K562 (cell line): Measurements from ENCODE around the gene ARSA. TPM values are rescaled to one million over a fixed set of nuclear protein-coding genes. Genes with fewer than 3 reads are reported as not detected.
"Not testable (repeated sequence)": the region's sequence is repeated elsewhere in the genome, so short reads cannot be mapped to it uniquely, and the experiment has no call there.

Source experiments
- ATAC-seq: fragments of 200-7000 bp; cut with Tn5 transposase; 3 replicates; pipeline ENCODE4 v1.9.1; 2020; ENCODE audit warnings: moderate library complexity
- BruUV-seq: library from RNA; stranded (reverse); fragments of 400-500 nt; replicated peaks from 2 replicates; lab custom pipeline; 2021; lab: Mats Ljungman, UMichigan
- CTCF ChIA-PET: fragments of 300-600 bp; formaldehyde crosslinking; extraction: SDS; loops from one replicate; lab custom pipeline; 2021; ENCODE audit warnings: low intra/inter-chr PET ratio; lab: Yijun Ruan, JAX
- POLR2A ChIA-PET: fragments of 300-600, 350-650 bp; sonication (Branson Sonifier 250); formaldehyde crosslinking; extraction: SDS; loops from one replicate; lab custom pipeline; 2021; ENCODE audit warnings: antibody characterized with exemption, inconsistent platforms; lab: Yijun Ruan, JAX
- DNase-seq, 4 experiments: peaks; one replicate each; pipeline versions ENCODE4 v3.0.0 to v3.0.0-alpha.2; 2011 to 2018; ENCODE audit warnings: low spot score in 3 of 4, mixed read lengths in 3 of 4; ENCODE audit errors: extremely low read depth in 1 of 4
- FAIRE-seq: peaks from 2 replicates; lab custom pipeline; 2011; peaks lifted over from hg19 to GRCh38; lab: Jason Lieb, UNC
- H2AFZ ChIP-seq: 2 replicates; pipeline ENCODE4 v1.6.0; 2011; ENCODE audit warnings: low read depth, low read length, control low read depth, inconsistent platforms
- H3K27ac ChIP-seq: fragments of 200-600 bp; 3 replicates; pipeline ENCODE4 v1.8.0; 2011; ENCODE audit warnings: low read depth, mild to moderate bottlenecking, control low read depth, inconsistent platforms, low read length, moderate library complexity, mixed read lengths; ENCODE audit errors: extremely low read depth
- H3K27me3 ChIP-seq, 2 experiments: fragments of 300-600 bp in 1 of 2; 2 replicates in 1 of 2; 3 replicates in 1 of 2; pipeline versions ENCODE4 v1.6.0 to v1.8.0; 2011; ENCODE audit warnings: inconsistent platforms in 2 of 2, low read length in 2 of 2, mild to moderate bottlenecking in 1 of 2, mixed read lengths in 1 of 2, moderate library complexity in 1 of 2; ENCODE audit not compliant: control insufficient read depth in 2 of 2, insufficient read depth in 2 of 2
- H3K36me3 ChIP-seq: fragments of 300-600 bp; 3 replicates; pipeline ENCODE4 v1.8.0; 2011; ENCODE audit warnings: mild to moderate bottlenecking, low read length, inconsistent platforms; ENCODE audit not compliant: control insufficient read depth, insufficient read depth
- H3K4me1 ChIP-seq, 2 experiments: fragments of 200-600 bp in 1 of 2; replicated peaks in 1 of 2; 2 replicates in 1 of 2; 3 replicates in 1 of 2; pipeline versions ENCODE4 v1.5.1 to v1.8.0; 2011; ENCODE audit warnings: inconsistent platforms in 2 of 2, low read length in 2 of 2, mild to moderate bottlenecking in 1 of 2, mixed read lengths in 1 of 2, moderate library complexity in 1 of 2; ENCODE audit not compliant: control insufficient read depth in 2 of 2, insufficient read depth in 2 of 2
- H3K4me2 ChIP-seq: 2 replicates; pipeline ENCODE4 v1.6.1; 2011; ENCODE audit warnings: low read length, control low read depth, inconsistent platforms, mixed read lengths; ENCODE audit not compliant: insufficient read depth
- H3K4me3 ChIP-seq: fragments of 200-600 bp; sonication (generic), shearing (Covaris generic); 2 replicates; pipeline ENCODE4 v1.5.1; 2016; ENCODE audit warnings: control low read depth, inconsistent platforms
- H3K79me2 ChIP-seq: fragments of 200-600 bp; 3 replicates; pipeline ENCODE4 v1.8.0; 2011; ENCODE audit warnings: low read length, inconsistent platforms; ENCODE audit not compliant: control insufficient read depth, insufficient read depth
- H3K9ac ChIP-seq, 2 experiments: 2 replicates each; pipeline versions ENCODE4 v1.6.0 to v1.6.1; 2011; ENCODE audit warnings: low read depth in 2 of 2, low read length in 2 of 2, control low read depth in 1 of 2, inconsistent platforms in 1 of 2, mild to moderate bottlenecking in 1 of 2, mixed read lengths in 1 of 2; ENCODE audit not compliant: insufficient read depth in 1 of 2
- H3K9me1 ChIP-seq: one replicate; pipeline ENCODE4 v1.6.0; 2011; ENCODE audit warnings: inconsistent platforms, mild to moderate bottlenecking, low read length, moderate library complexity; ENCODE audit not compliant: control insufficient read depth, insufficient read depth
- H3K9me3 ChIP-seq: replicated peaks from 2 replicates; pipeline ENCODE4 v1.5.1; 2011; ENCODE audit warnings: low read depth, low read length, inconsistent platforms; ENCODE audit not compliant: control insufficient read depth, insufficient read depth
- H4K20me1 ChIP-seq: replicated peaks from 2 replicates; pipeline ENCODE4 v1.6.1; 2011; ENCODE audit warnings: low read length, inconsistent platforms, mixed read lengths; ENCODE audit not compliant: control insufficient read depth, insufficient read depth
- BHLHE40 ChIP-seq: IDR thresholded peaks from 2 replicates; pipeline ENCODE4 v1.6.1; 2011; ENCODE audit warnings: low read length, improper control_type of control experiment
- C11orf30 ChIP-seq: fragments of 450-650 bp; IDR thresholded peaks from 2 replicates; pipeline ENCODE4 v1.6.1; 2016; ENCODE audit warnings: low read depth, mild to moderate bottlenecking
- CREM ChIP-seq: IDR thresholded peaks from 2 replicates; pipeline ENCODE4 v1.6.1; 2014; ENCODE audit warnings: antibody characterized with exemption, low read depth
- ZNF212 ChIP-seq: fragments of 450-650 bp; formaldehyde crosslinking; IDR thresholded peaks from 2 replicates; pipeline ENCODE4 v1.4.0; 2020; ENCODE audit warnings: mild to moderate bottlenecking
- ZNF316 ChIP-seq: fragments of 450-650 bp; IDR thresholded peaks from 2 replicates; pipeline ENCODE4 v1.6.1; 2016
- ZNF512 ChIP-seq: IDR thresholded peaks from 2 replicates; pipeline ENCODE4 v1.6.1; 2016; ENCODE audit warnings: missing genetic modification characterization, missing compliant biosample characterization
- WGBS: fragments of 100-300 bp; shearing (Covaris generic); methylation state at CpG from one replicate; pipeline ENCODE4 v1.1.6; 2016; ENCODE audit warnings: low coverage, mixed read lengths; ENCODE audit not compliant: insufficient coverage; ENCODE audit errors: missing lambda C conversion rate; 5-methylcytosine and 5-hydroxymethylcytosine counted together
- in situ Hi-C: fragments of 300-500 bp; cut with MboI; formaldehyde crosslinking; loops from 4 replicates; pipeline ENCODE4 v1.15.0; 2018; ENCODE audit warnings: inconsistent platforms, mixed read lengths
- intact Hi-C: fragments of 100-400 bp; cut with micrococcal nuclease; formaldehyde crosslinking; loops from 2 replicates; pipeline ENCODE4 v1.14.2; 2022
- polyA plus RNA-seq, 8 experiments: library from polyadenylated mRNA; depleted of rRNA in 4 of 8; stranded (reverse) in 5 of 8; unstranded in 3 of 8; fragments of >200 nt; fragmentation: Nextera tagmentation in 2 of 8; fragmentation: Illumina TruSeq in 1 of 8; extraction: Ambion mirVana in 2 of 8; extraction: Trizol in 1 of 8; gene quantifications; 2 replicates each; pipeline versions ENCODE4 v1.2.1 to v1.2.3, GENCODE V29; 2011 to 2014; ENCODE audit warnings: inconsistent platforms in 1 of 8, missing spikeins in 1 of 8
- total RNA-seq, 7 experiments: library from RNA; depleted of rRNA in 6 of 7; stranded (reverse); fragments of >200 nt in 6 of 7; fragmentation: Illumina TruSeq in 2 of 7; extraction: Trizol in 2 of 7; gene quantifications; 2 replicates each; pipeline versions ENCODE4 v1.2.1 to v1.2.3, GENCODE V29; 2011 to 2021; ENCODE audit warnings: low replicate concordance in 1 of 7

The ARSA gene
- total and polyA plus RNA-seq, 9 of the 15 experiments (the other 6 are each of a cell fraction or from before 2014, with no cell fraction given): 0.32 to 10.9 (median 1.8) TPM; not detected in 1

DNA sequence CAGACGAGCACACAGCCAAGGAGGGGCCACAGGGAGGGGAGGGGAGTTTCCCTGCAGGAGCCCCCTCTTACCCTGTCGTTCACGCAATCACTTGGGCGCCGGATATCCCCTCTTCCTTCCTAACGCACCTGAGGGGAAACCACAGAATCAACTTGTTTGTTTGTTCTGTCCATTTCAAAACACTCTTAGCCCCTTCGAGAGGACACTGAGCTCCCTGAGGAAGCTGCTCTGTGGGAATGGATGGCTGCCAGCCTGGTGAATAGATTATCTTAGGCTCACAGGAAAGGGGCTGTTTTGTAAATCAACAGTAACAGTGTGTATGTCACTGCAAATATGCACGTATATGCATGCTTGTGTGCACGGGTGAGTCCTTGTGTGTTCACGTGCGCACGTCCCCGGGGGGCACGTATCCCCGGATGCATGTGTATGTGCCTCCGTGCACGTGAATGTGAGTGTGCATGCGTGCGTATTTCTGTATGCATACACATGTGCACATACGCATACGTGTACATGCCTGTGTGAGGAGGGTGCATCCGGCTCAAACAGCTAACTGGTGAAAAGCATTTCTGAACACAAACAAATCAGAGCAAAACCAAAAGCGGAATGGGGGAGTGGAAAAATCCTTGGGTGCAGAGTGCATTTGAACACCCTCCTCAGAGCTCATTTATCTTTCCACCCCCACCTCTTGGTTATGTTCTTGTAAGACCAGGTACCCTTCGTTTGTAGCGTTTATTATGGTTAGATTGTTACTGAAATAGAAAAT lies 7.2 kb downstream of the ARSA start (continued):
- TF ChIP-seq BHLHE40 (peak; percentile 21; the same call in 1 of the 2 replicates), ZNF212 (CRISPR knock-in tag) (no peak), CREM (peak; percentile 22; the same call in 1 of the 2 replicates)

DNA sequence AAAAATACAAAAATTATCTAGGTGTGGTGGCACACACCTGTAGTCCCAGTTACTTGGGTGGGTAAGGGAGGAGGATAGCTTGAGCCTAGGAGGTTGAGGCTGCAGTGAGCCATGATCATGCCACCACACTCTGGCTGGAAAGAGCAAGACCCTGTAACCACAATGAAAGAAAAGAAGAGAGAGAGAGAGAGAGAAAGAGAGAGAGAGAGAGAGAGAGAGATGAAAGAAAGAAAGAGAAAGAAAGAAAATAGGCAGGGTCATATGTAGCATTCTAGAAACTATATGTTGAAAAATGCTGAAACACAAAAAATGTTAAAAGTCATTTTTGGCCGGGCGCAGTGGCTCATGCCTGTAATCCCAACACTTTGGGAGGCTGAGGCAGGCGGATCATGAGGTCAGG lies 13.7 kb downstream of the ARSA start:
- H3K36me3 ChIP-seq, BruUV-seq, H3K4me3 ChIP-seq, H3K79me2 ChIP-seq, ATAC-seq, H2AFZ ChIP-seq, H3K4me2 ChIP-seq, DNase-seq, intact Hi-C loops, H4K20me1 ChIP-seq, H3K9me3 ChIP-seq, H3K9me1 ChIP-seq, H3K9ac ChIP-seq: not testable (repeated sequence)
- POLR2A ChIA-PET: interaction anchor here (0.8 to 1.4 kb wide), 2 partner anchors 12 to 14 kb away, joined by 3 to 5 read pairs; partner anchors contain the start of gene ARSA
- 100% methylated on average over 1 of the region's 3 CpGs for WGBS
- in situ Hi-C loops: loop anchor here (5.0 kb wide), 1 partner anchor 37 kb away; the partner anchor contains the start of gene CPT1B
- peaks cover 13 to 15% of the 10 kb centered on the region in 2 experiments; a peak in 4 of 5 replicates for H3K4me1 ChIP-seq
- TF ChIP-seq C11orf30 (0 out of 2 replicates have a peak, but pooled peaks have one; percentile 40), ZNF316 (peak; percentile 40; the same call in 1 of the 2 replicates), ZNF512 (tag) (peak; percentile 76)
- TF ChIP-seq, all 486 proteins: peak for 3; not testable (repeated sequence) for 483
- FAIRE-seq, H3K27ac ChIP-seq: not testable (repeated sequence)
- H3K27me3 ChIP-seq: peaks cover 12 to 25% of the 10 kb centered on the region in 2 experiments; a peak in 4 of 5 replicates
- CTCF ChIA-PET: interaction anchor here (0.7 kb wide), 1 partner anchor 467 kb away, joined by 5 read pairs; no protein-coding TSS in a partner anchor
